SK-N-SH (cell line): ENCODE data around the gene CREB5.

Source experiments
- CTCF ChIP-seq: fragments of 200-600 bp; sonication (generic); IDR thresholded peaks from 2 replicates; pipeline ENCODE4 v1.6.1; 2017; ENCODE audit warnings: antibody characterized with exemption, mild to moderate bottlenecking, moderate library complexity
- EP300 ChIP-seq, 2 experiments: IDR thresholded peaks; 2 replicates each; pipeline versions ENCODE4 v1.4.0 to v1.6.1; 2012; ENCODE audit warnings: borderline replicate concordance in 1 of 2, low read depth in 1 of 2, low read length in 1 of 2
- EZH2phosphoT487 ChIP-seq: fragments of 200-600 bp; sonication (generic); IDR thresholded peaks from 2 replicates; pipeline ENCODE4 v1.6.1; 2017; ENCODE audit warnings: low read depth, mixed run types, mild to moderate bottlenecking, antibody characterized with exemption, moderate library complexity, borderline replicate concordance
- FOXM1 ChIP-seq: IDR thresholded peaks from 2 replicates; pipeline ENCODE4 v1.4.0; 2012; ENCODE audit warnings: low read depth, mild to moderate bottlenecking
- GABPA ChIP-seq: IDR thresholded peaks from 2 replicates; pipeline ENCODE4 v1.4.0; 2012; ENCODE audit warnings: low read depth, mild to moderate bottlenecking
- POLR2AphosphoS5 ChIP-seq: IDR thresholded peaks from 2 replicates; pipeline ENCODE4 v1.6.1; 2012; ENCODE audit warnings: low read depth, low read length
- RAD21 ChIP-seq: IDR thresholded peaks from 2 replicates; pipeline ENCODE4 v1.6.1; 2012; ENCODE audit warnings: mild to moderate bottlenecking, low read length
- REST ChIP-seq: IDR thresholded peaks from 2 replicates; pipeline ENCODE4 v1.6.1; 2012; ENCODE audit warnings: mild to moderate bottlenecking, low read depth, low read length, moderate library complexity
- SMC3 ChIP-seq: IDR thresholded peaks from 2 replicates; pipeline ENCODE4 v1.6.1; 2012; ENCODE audit warnings: low read depth, low read length, improper control_type of control experiment
- TAF1 ChIP-seq: IDR thresholded peaks from 2 replicates; pipeline ENCODE4 v1.6.1; 2012; ENCODE audit warnings: low read depth, mild to moderate bottlenecking, low read length, moderate library complexity, borderline replicate concordance
- TEAD4 ChIP-seq: IDR thresholded peaks from 2 replicates; pipeline ENCODE4 v1.4.0; 2012; ENCODE audit warnings: mild to moderate bottlenecking, borderline replicate concordance; ENCODE audit not compliant: insufficient read depth
- USF2 ChIP-seq: fragments of 150-350 bp; IDR thresholded peaks from 2 replicates; pipeline ENCODE4 v1.6.1; 2017; ENCODE audit warnings: antibody characterized with exemption, low read length, low read depth, borderline replicate concordance
- YY1 ChIP-seq: IDR thresholded peaks from 2 replicates; pipeline ENCODE4 v1.4.0; 2012; ENCODE audit warnings: low read depth, mild to moderate bottlenecking

- TF ChIP-seq RAD21: no peak
- TF ChIP-seq YY1: no peak
- TF ChIP-seq CTCF: no peak
- no peak for TF ChIP-seq SMC3
- TF ChIP-seq EZH2phosphoT487: no peak
- TF ChIP-seq TAF1: no peak
- TF ChIP-seq REST: no peak
- TF ChIP-seq USF2: no peak
- no peak for TF ChIP-seq EP300 (IDR thresholded peaks at IDR 0.05; ENCODE audit: borderline replicate concordance in 1 of 2, low read depth in 1 of 2, low read length in 1 of 2)
- TF ChIP-seq TEAD4: no peak
- no peak for TF ChIP-seq POLR2AphosphoS5
- TF ChIP-seq FOXM1: no peak
- TF ChIP-seq GABPA: no peak
These were observed 167.3 kb downstream of the CREB5 start for GRCh38 chr7:28579571-28579970.
